Measurements from ENCODE around the gene GCNT4. TPM values are rescaled to one million over a fixed set of nuclear protein-coding genes. Genes with fewer than 3 reads are reported as not detected.

Gene GCNT4
- polyA plus RNA-seq, 2 of the 4 experiments (the other 2 are of a cell fraction): 0.28 to 0.39 TPM

DNA sequence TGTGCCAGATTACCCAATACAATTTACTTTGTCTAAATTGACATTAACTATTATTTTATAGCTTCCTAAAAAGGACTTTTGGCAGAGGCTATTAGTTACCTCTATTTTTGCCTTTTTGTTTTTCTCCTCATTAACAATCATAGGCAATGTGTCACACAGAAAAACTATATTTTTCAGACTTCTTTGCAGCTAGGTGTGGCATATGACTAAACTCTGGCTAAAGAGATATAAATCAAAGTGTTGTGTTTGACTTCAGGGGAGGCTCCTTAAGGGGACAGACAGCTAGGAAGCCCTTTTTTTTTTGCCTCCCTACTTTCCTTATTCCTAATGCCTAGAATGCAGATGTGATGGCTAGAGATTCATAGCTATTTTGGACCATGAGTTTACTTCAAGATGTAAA lies 19.7 kb upstream of the GCNT4 start:
- TF ChIP-seq, protein P1, sequence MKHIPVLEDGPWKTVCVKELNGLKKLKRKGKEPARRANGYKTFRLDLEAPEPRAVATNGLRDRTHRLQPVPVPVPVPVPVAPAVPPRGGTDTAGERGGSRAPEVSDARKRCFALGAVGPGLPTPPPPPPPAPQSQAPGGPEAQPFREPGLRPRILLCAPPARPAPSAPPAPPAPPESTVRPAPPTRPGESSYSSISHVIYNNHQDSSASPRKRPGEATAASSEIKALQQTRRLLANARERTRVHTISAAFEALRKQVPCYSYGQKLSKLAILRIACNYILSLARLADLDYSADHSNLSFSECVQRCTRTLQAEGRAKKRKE (CRISPR knock-in tag; IDR thresholded peaks at IDR 0.05; ENCODE audit: low read depth): no peak
- no peak for TF ChIP-seq CBX8 (IDR thresholded peaks at IDR 0.05)
- no peak for TF ChIP-seq MAZ (IDR thresholded peaks at IDR 0.05; ENCODE audit: borderline replicate concordance, low read depth, low read length)
- TF ChIP-seq NR3C1 (IDR thresholded peaks at IDR 0.05): no peak
- no peak for TF ChIP-seq ZC3H11A (IDR thresholded peaks at IDR 0.05)
- no peak for TF ChIP-seq RARB (CRISPR knock-in tag; IDR thresholded peaks at IDR 0.05)
- no peak for TF ChIP-seq FOXS1 (CRISPR knock-in tag; IDR thresholded peaks at IDR 0.05)
- no peak for TF ChIP-seq SREBF2 (IDR thresholded peaks at IDR 0.05)
- no peak for TF ChIP-seq ZNF302 (CRISPR knock-in tag; IDR thresholded peaks at IDR 0.05)
- POLR2A ChIA-PET: no interaction called here
- no peak for FAIRE-seq
- H3K4me3 ChIP-seq: no peak overlapping the region
- H3K4me2 ChIP-seq: no peak overlapping the region
- H3K27ac ChIP-seq: no peak overlapping the region
- H3K4me1 ChIP-seq: no peaks in the 10 kb centered on the region
- no peak for ATAC-seq
- H3K9me3 ChIP-seq: no peaks in the 10 kb centered on the region
- CTCF ChIA-PET: interaction anchor here (0.5 to 1.4 kb wide), 3 partner anchors 12 to 22 kb away, joined by 3 to 4 read pairs (median 3); no protein-coding TSS in a partner anchor
- no peak for DNase-seq (ENCODE audit: low read depth in 1 of 2, low spot score in 1 of 2)

DNA sequence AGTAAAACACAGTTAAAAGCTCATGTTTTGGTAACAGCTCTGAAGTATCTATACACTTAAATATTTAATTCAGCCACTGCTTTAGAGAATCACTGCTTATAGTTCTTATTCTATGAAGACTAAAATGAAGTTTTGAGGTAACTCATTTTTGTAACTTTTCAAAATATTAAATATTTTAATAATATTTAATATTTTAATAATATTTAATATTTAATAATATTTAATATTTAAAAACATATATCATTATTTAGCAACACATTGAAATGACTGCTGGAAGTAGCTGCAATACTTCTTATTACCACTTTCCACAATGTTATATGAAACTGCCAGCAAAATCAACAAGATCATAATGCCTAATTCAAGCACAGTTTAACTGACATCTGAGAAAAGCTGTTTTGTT lies 18.7 kb upstream of the GCNT4 start:
- no peak overlapping the region for H3K4me2 ChIP-seq
- FAIRE-seq: no peak
- POLR2A ChIA-PET: no interaction called here

DNA sequence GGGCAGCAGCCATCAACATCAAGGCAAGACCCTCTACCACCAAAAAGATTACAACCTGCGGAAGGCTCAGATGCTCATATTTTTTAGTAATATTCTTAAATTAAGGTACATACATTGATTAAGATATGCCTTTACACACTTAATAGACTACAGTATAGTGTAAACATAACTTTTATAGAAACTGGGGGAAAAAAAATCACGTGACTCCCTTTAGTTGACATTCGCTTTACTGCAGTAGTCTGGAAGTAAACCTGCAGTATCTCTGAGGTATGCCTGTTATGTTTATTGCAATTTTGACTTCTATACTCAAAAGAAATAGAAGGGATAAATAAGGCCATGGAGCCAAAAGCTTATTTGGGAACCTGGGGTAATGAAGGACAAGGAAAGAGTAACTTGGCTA lies 15.1 kb upstream of the GCNT4 start:
- ATAC-seq (no peak), DNase-seq (ENCODE audit: low read depth in 1 of 2, low spot score in 1 of 2) (no peak), FAIRE-seq (no peak)
- no peaks in the 10 kb centered on the region for H3K9me3 ChIP-seq
- H3K4me3 ChIP-seq: no peak overlapping the region
- no peak overlapping the region for H3K27ac ChIP-seq
- POLR2A ChIA-PET: no interaction called here
- CTCF ChIA-PET: interaction anchor here (1.6 kb wide), 1 partner anchor 170 kb away, joined by 3 read pairs; the partner anchor contains the start of gene ANKRD31
- 63% methylated on average over 3 of the region's 3 CpGs for WGBS (ENCODE audit: missing lambda C conversion rate)
- no peak overlapping the region for H3K4me2 ChIP-seq
- TF ChIP-seq, protein P2, sequence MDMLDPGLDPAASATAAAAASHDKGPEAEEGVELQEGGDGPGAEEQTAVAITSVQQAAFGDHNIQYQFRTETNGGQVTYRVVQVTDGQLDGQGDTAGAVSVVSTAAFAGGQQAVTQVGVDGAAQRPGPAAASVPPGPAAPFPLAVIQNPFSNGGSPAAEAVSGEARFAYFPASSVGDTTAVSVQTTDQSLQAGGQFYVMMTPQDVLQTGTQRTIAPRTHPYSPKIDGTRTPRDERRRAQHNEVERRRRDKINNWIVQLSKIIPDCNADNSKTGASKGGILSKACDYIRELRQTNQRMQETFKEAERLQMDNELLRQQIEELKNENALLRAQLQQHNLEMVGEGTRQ (IDR thresholded peaks at IDR 0.05): no peak
- H3K4me1 ChIP-seq: no peaks in the 10 kb centered on the region

More for the DNA sequence above, 18.7 kb upstream of the GCNT4 start:
- Histone ChIP-seq H3K4me1 (no peaks in the 10 kb centered on the region), H3K9me3 (no peaks in the 10 kb centered on the region), H3K4me3 (no peak overlapping the region), H3K27ac (no peak overlapping the region)
- CTCF ChIA-PET: interaction anchor here (0.6 to 1.4 kb wide), 3 partner anchors 21 to 771 kb away, joined by 3 to 4 read pairs (median 3); no protein-coding TSS in a partner anchor
- TF ChIP-seq, protein P3, sequence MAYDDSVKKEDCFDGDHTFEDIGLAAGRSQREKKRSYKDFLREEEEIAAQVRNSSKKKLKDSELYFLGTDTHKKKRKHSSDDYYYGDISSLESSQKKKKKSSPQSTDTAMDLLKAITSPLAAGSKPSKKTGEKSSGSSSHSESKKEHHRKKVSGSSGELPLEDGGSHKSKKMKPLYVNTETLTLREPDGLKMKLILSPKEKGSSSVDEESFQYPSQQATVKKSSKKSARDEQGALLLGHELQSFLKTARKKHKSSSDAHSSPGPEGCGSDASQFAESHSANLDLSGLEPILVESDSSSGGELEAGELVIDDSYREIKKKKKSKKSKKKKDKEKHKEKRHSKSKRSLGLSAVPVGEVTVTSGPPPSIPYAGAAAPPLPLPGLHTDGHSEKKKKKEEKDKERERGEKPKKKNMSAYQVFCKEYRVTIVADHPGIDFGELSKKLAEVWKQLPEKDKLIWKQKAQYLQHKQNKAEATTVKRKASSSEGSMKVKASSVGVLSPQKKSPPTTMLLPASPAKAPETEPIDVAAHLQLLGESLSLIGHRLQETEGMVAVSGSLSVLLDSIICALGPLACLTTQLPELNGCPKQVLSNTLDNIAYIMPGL (CRISPR knock-in tag; IDR thresholded peaks at IDR 0.05; ENCODE audit: borderline replicate concordance): no peak
- TF ChIP-seq RFX5 (IDR thresholded peaks at IDR 0.05): no peak
- TF ChIP-seq KDM1A (IDR thresholded peaks at IDR 0.05; ENCODE audit: low read depth): no peak
- TF ChIP-seq POLR2A (IDR thresholded peaks at IDR 0.05; ENCODE audit: low read length): no peak
- TF ChIP-seq, protein P4, sequence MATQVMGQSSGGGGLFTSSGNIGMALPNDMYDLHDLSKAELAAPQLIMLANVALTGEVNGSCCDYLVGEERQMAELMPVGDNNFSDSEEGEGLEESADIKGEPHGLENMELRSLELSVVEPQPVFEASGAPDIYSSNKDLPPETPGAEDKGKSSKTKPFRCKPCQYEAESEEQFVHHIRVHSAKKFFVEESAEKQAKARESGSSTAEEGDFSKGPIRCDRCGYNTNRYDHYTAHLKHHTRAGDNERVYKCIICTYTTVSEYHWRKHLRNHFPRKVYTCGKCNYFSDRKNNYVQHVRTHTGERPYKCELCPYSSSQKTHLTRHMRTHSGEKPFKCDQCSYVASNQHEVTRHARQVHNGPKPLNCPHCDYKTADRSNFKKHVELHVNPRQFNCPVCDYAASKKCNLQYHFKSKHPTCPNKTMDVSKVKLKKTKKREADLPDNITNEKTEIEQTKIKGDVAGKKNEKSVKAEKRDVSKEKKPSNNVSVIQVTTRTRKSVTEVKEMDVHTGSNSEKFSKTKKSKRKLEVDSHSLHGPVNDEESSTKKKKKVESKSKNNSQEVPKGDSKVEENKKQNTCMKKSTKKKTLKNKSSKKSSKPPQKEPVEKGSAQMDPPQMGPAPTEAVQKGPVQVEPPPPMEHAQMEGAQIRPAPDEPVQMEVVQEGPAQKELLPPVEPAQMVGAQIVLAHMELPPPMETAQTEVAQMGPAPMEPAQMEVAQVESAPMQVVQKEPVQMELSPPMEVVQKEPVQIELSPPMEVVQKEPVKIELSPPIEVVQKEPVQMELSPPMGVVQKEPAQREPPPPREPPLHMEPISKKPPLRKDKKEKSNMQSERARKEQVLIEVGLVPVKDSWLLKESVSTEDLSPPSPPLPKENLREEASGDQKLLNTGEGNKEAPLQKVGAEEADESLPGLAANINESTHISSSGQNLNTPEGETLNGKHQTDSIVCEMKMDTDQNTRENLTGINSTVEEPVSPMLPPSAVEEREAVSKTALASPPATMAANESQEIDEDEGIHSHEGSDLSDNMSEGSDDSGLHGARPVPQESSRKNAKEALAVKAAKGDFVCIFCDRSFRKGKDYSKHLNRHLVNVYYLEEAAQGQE (IDR thresholded peaks at IDR 0.05): no peak
- no peak for TF ChIP-seq RAD21 (conservative IDR thresholded peaks at IDR 0.05 in 1 of 2, IDR thresholded peaks at IDR 0.05 in 1 of 2)
- TF ChIP-seq ESRRA (IDR thresholded peaks at IDR 0.05; ENCODE audit: borderline replicate concordance, low read length): no peak
- DNase-seq (ENCODE audit: low read depth in 1 of 2, low spot score in 1 of 2) (no peak), ATAC-seq (no peak)

All from A549 (cell line).